ENCODE results near the gene WWP2. TPM values are rescaled to one million over a fixed set of nuclear protein-coding genes. Genes with fewer than 3 reads are reported as not detected.

The WWP2 gene
- total RNA-seq, 1 experiment from 2014 or later = 40.2 TPM

DNA sequence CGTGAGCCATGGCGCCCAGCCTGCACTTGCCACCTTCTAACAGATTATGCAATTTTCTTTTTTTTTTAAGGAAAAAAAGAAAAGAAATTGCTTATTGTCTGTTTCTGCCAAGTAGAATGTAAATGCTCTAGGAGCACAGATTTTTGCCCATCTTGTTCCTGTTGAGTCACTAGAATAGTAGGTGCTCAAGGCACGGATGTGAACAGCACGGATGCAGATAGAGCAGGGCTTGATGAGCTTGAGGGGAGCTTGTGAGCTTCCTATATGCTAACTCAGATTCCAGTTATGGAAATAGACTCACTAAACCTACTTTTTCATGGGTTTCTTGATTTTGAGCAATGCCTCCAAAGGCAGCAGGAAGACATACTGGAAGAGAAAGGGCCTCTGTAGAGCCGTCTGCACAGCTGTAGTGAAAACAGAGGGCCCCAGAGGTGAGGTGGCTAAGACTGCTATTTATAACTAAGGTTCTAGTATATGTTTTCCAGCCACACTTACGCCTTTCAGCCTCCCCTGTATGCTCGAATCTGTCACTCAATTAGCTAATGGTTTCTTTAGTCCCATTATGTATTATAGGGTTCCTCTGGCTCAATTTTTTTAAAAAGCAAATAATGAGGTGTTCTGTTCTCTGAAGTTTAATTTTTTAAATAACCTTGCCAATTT is 72.8 kb downstream of the WWP2 start:
- Histone ChIP-seq H3K9ac (ENCODE audit: extremely low read depth, insufficient read length, low read length) (no peak overlapping the region), H3K4me2 (ENCODE audit: insufficient read depth, insufficient read length, low read length) (no peak overlapping the region), H3K9me3 (ENCODE audit: control insufficient read depth, low read depth, low read length) (no peaks in the 10 kb centered on the region), H4K20me1 (ENCODE audit: control insufficient read depth, insufficient read depth, insufficient read length) (no peaks in the 10 kb centered on the region), H2AK5ac (ENCODE audit: insufficient read length, low read length) (no peak overlapping the region), H4K5ac (ENCODE audit: insufficient read length, low read depth, low read length) (no peak overlapping the region), H2BK15ac (ENCODE audit: low read depth, low read length) (no peak overlapping the region), H3K27me3 (ENCODE audit: insufficient read depth, low read length) (no peaks in the 10 kb centered on the region), H4K91ac (ENCODE audit: insufficient read length, low read depth, low read length) (no peak overlapping the region), H3T11ph (ENCODE audit: low read length) (no peak overlapping the region), H3K14ac (ENCODE audit: insufficient read depth, low read length) (no peak overlapping the region), H3K79me2 (ENCODE audit: insufficient read depth, low read length) (no peaks in the 10 kb centered on the region), H2BK5ac (ENCODE audit: insufficient read length, low read length) (no peak overlapping the region), H2AFZ (ENCODE audit: low read length) (no peak overlapping the region), H3K79me1 (ENCODE audit: insufficient read depth, low read depth, low read length, poor library complexity, severe bottlenecking) (no peaks in the 10 kb centered on the region), H3K4ac (ENCODE audit: low read depth, low read length) (no peak overlapping the region), H2BK20ac (ENCODE audit: low read depth, low read length, poor library complexity, severe bottlenecking) (no peak overlapping the region), H3K4me1 (ENCODE audit: insufficient read depth, low read length) (no peaks in the 10 kb centered on the region; the same call in 1 of the 2 replicates), H3K56ac (ENCODE audit: insufficient read length, low read depth, low read length) (no peak overlapping the region), H2BK12ac (ENCODE audit: insufficient read length, low read depth, low read length) (no peak overlapping the region), H3K23ac (ENCODE audit: insufficient read length, low read depth, low read length) (no peak overlapping the region), H4K8ac (replicated peaks; ENCODE audit: insufficient read length, low read depth, low read length) (no peak overlapping the region), H3K18ac (ENCODE audit: insufficient read length, low read depth, low read length) (no peak overlapping the region), H2BK120ac (ENCODE audit: low read depth, low read length, poor library complexity, severe bottlenecking) (no peak overlapping the region), H3K23me2 (ENCODE audit: insufficient read length, low read depth, low read length, poor library complexity, severe bottlenecking) (no peaks in the 10 kb centered on the region), H3K27ac (ENCODE audit: insufficient read length, low read depth, low read length) (no peak overlapping the region)
- TF ChIP-seq, protein P1, sequence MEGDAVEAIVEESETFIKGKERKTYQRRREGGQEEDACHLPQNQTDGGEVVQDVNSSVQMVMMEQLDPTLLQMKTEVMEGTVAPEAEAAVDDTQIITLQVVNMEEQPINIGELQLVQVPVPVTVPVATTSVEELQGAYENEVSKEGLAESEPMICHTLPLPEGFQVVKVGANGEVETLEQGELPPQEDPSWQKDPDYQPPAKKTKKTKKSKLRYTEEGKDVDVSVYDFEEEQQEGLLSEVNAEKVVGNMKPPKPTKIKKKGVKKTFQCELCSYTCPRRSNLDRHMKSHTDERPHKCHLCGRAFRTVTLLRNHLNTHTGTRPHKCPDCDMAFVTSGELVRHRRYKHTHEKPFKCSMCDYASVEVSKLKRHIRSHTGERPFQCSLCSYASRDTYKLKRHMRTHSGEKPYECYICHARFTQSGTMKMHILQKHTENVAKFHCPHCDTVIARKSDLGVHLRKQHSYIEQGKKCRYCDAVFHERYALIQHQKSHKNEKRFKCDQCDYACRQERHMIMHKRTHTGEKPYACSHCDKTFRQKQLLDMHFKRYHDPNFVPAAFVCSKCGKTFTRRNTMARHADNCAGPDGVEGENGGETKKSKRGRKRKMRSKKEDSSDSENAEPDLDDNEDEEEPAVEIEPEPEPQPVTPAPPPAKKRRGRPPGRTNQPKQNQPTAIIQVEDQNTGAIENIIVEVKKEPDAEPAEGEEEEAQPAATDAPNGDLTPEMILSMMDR (conservative IDR thresholded peaks at IDR 0.05) = no peak
- H3K27me3 Mint-ChIP-seq (ENCODE audit: low read depth) = no peaks in the 10 kb centered on the region
- peaks cover 0 to 4% (median 0%) of the 10 kb centered on the region in 3 experiments; a peak in 2 of 7 replicates for H3K36me3 Mint-ChIP-seq (ENCODE audit: insufficient read depth in 1 of 3, low read depth in 3 of 3)
- peaks cover 15 to 26% of the 10 kb centered on the region in 2 experiments for H3K4me1 Mint-ChIP-seq
- WGBS (ENCODE audit: extremely low coverage, insufficient read length, low lambda C conversion rate) = no CpG with 5 or more reads among the region's 7 CpGs
- H3K27ac Mint-ChIP-seq = no peak overlapping the region
- no peak overlapping the region for H3K4me3 Mint-ChIP-seq
- DNase-seq = no peak
- H3K9me3 Mint-ChIP-seq = no peaks in the 10 kb centered on the region

Data from H9 (cell line).